Activated gamma-delta T cell (primary cell): ENCODE results near the gene SCAMP5.

Experiments
- DNase-seq: peaks from one replicate; lab custom pipeline; 2025; lab: John Stamatoyannopoulos, UW

SCAMP5 gene

GRCh38 chr15:75070674-75071073 is 75.3 kb downstream of the SCAMP5 start:
- DNase-seq, result no peak
